GM19463 (cell line): ENCODE results near the gene RFX2.
"Not testable (repeated sequence)": the region's sequence is repeated elsewhere in the genome, so short reads cannot be mapped to it uniquely, and the experiment has no call there.

Source experiments
- ATAC-seq: cut with Tn5 transposase; IDR thresholded peaks from one replicate; pipeline ENCODE4 v1.9.1; 2021; ENCODE audit warnings: mild to moderate bottlenecking, moderate library complexity; ENCODE audit not compliant: unreplicated experiment

Gene RFX2

GRCh38 chr19:5993648-5994358, 116.5 kb downstream of the RFX2 start:
- no peak for ATAC-seq

- no peak for ATAC-seq
Observed at GRCh38 chr19:5993201-5993600, 117.1 kb downstream of the RFX2 start.

- ATAC-seq = no peak
Observed at GRCh38 chr19:5992756-5993155, 117.5 kb downstream of the RFX2 start.

- no peak for ATAC-seq
Observed at GRCh38 chr19:5991244-5991838, 119.0 kb downstream of the RFX2 start.

DNA sequence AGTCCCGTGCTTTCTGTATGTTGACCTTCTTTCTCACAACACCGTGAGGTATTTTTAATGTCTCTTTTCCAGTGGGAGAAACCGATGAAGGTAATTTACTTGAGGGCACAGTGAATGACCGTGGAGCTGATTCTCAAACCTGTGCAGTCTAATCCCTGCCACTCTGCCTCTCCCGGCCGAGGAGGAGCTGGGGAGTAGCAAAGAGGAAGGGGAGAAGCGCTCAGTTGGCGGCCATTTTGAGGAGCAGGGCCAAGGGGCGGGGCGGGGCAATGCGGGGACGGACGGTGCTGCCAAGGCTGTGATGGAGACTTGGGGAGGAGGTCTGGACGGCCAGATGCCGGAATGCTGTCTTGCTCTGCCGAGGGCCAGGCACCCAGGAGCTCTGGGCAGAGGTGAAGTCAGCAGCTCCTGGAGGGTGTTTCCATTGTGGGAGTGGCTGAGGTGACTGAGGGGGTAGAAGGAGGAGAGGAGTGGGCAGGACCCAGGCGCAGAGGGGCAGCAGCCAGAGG, 120.0 kb downstream of the RFX2 start:
- ATAC-seq = no peak

DNA sequence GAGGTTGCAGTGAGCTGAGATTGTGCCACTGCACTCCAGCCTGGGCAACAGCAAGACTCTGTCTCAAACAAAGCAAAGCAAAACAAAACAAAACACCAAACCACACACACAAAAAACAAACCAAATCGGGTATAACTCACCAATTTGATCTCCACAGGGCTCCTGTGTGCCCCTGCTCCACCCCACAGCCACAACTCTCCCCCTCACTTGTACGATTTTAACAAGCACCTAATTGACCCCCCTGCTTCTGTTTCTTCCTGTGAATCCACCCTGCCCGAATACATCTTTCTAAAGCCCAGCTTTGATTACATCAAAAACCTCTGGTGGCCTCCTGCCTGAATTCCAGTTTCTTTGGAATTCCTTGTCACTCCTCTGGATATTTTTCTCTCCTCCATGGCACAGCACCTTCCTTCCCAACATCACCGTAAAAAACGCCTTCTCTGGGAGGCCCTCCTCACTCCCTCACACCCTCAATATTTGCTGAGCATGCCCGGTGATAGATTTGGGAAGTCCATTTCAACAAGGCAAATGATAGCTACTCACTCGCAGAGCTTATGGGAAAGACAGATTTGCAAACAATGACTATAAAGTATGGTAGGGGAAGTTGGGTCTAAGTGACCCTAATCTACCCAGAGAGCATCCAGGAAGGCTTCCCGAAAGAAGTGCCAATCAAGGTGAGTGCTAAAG, 120.8 kb downstream of the RFX2 start:
- ATAC-seq = no peak

- no peak for ATAC-seq
Observed at GRCh38 chr19:5988517-5989387, 121.5 kb downstream of the RFX2 start.

DNA sequence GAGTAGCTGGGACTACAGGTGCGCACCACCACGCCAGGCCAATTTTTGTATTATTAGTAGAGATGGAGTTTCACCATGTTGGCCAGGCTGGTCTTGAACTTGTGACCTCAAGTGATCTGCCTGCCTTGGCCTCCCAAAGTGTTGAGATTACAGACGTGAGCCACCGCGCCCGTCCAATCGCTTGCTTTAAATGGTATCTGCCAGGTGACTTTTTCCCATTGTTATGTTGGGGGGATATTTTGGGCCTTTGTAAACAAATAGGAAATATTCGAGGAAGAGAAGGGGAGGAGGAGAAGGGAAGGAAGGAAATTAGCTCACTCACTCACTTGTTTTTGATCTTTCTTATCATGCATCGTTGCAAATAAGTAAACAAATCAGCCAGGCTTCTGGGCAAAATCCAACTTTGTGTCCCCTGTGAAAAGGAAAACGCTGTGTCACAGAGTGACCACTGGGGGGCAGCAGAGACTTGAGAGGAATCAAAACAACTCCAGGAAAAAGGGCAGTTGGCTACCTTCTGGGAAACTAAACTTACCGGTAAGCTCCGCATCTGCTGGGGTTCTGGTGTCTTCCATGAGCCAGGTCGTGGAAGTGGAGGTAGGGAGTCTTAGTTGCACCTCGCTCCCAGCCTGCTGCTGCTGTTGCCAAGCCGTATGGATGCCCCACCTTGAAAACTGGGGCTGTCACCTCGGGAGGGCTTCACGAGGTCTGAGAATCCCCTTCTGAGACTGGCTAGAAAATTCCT, 123.1 kb downstream of the RFX2 start:
- ATAC-seq = no peak

- ATAC-seq = not testable (repeated sequence)
Observed at GRCh38 chr19:5985837-5986236, 124.5 kb downstream of the RFX2 start.

GRCh38 chr19:5985098-5985783, 125.1 kb downstream of the RFX2 start:
- no peak for ATAC-seq

GRCh38 chr19:5984600-5984999, 125.7 kb downstream of the RFX2 start:
- no peak for ATAC-seq

DNA sequence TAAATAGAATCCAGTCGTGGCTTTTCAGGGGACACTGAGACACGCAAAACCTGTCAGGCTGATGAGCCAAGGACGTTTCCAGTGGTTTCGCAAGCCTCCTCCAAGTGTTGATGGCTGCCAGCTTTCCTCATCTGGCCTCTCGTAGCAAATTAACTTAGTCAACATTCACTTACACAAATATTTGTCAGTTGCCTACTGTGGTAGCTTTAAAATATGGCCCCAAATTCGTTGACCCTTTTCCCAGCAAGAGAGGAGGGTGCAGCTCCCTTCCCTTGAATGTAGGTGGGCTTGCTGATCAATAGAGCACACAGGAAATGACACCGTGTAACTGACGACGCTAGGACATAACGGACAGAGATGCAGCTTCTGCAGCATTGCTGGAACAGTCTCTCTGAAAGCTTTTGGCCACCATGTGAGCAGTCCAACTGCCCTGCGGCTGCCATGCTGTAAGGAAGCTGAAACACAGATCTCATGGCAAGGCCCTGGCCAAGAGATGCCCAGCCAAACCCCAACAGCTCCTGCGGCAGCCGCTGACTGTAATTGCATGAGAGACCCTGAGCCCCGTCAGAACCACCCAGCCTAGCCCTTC, 126.8 kb downstream of the RFX2 start:
- no peak for ATAC-seq

DNA sequence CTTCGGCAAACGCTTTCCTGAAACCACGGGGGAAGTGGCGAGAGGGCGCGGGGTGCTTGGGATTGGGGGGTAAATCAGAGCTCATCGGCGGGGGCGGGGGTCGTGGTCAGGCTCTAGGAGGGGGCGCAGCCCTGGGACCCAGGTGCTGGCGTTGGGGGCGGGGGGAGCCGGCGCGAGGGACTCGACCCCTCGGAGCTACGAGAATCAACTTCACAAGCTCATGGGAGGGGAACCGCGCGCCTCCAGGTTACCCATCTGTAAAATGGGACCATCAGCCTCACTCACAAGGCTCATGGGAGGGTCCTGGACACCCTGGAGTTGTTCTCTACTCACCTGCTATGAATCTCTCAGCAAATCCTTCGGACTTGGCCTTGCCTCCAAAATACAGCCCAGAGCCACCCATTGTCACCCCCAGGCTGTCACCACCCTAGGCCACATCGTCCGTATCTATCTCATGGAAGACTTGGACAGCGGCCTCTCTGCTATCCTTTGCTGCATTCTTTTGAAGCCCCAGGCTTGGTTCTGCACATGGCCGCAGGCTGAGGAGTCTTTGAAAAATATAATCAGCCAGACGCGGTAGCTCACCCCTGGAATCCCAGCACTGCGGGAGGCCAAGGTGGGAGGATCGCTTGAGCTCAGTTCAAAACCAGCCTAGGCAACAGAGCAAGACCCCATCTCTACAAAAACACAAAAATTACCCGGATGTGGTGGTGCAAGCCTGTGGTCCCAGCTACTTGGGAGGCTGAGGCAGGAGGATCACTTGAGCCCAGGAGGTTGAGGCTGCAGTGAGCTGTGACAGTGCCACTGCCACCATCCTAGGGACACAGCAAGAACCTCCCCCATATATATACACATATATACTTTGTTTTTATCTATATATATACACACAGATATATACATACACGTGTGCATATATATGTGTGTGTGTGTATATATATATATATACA, 131.4 kb downstream of the RFX2 start:
- no peak for ATAC-seq

GRCh38 chr19:5977785-5978605, 132.3 kb downstream of the RFX2 start, which contains the start of gene RANBP3:
TSS of gene RANBP3 (minus strand) at chr19:5978140. CDS start at chr19:5978082, 58 bp downstream.
- peak; percentile 88 for ATAC-seq

GRCh38 chr19:5977222-5977784, 133.0 kb downstream of the RFX2 start:
- no peak for ATAC-seq

- ATAC-seq = no peak
Observed at GRCh38 chr19:5976768-5977167, 133.5 kb downstream of the RFX2 start.

DNA sequence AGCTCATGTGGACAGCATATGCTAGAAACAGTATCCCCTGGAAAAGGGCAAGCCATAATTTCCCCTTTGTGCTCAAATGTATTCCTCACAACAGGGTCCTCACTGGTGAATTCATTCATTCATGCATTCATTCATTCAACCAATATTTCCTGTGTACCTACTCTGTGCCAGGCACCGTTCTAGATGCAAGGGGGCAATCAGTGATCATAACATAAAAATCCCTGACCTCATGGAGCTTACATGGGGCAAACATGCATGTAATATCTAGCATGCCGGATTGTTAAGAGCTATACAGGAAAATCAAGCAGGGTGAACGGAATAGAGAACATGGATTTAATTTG, 134.9 kb downstream of the RFX2 start:
- no peak for ATAC-seq
